SHP77 (cell line): ENCODE data around the gene TINAG.

Experiments
- DNase-seq, 2 experiments: peaks; one replicate each; lab custom pipeline; 2025; lab: John Stamatoyannopoulos, UW

The TINAG gene

GRCh38 chr6:54427396-54427937, 119.2 kb downstream of the TINAG start:
- no peak for DNase-seq

DNA sequence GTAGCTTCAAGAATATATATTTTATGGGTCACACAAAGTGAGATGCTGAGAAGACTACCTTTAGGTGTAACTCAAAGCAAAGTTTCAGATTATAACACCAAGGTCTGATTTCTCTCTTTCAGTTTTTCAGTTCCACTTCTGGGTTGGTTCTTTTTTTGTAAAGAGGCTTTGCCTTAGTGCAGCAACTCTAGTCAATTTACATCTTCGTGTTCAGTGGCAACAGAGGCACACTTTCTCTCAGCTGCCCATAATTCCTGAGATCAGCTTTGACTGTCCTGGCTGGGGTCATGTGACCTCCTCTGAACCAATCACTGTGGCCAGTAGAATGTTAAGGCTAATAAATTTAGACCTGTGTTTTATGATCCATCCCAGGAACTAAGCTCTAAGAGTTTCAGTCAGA, 120.2 kb downstream of the TINAG start:
- DNase-seq: no peak

GRCh38 chr6:54431466-54431865, 123.2 kb downstream of the TINAG start:
- DNase-seq: no peak
